ENCODE measurements around the gene ATOSA.
A peak's percentile ranks its signal among the peaks of the same experiment; 100 is the strongest.

The ATOSA gene

GRCh38 chr15:52682200-52682599 lies 3.0 kb upstream of the ATOSA start:
- no peak for DNase-seq (ENCODE audit: low read depth in 2 of 2)

GRCh38 chr15:52681441-52681840 lies 2.3 kb upstream of the ATOSA start:
- no peak for DNase-seq (ENCODE audit: low read depth in 2 of 2)

GRCh38 chr15:52680761-52681160 lies 1.6 kb upstream of the ATOSA start:
- DNase-seq (ENCODE audit: low read depth in 2 of 2), result no peak

GRCh38 chr15:52680041-52680391 lies 828 bp upstream of the ATOSA start:
- no peak for DNase-seq (ENCODE audit: low read depth in 2 of 2)

GRCh38 chr15:52678468-52679231 lies 538 bp downstream of the ATOSA start:
- peak; percentile 16 to 31 for DNase-seq (ENCODE audit: low read depth in 2 of 2)

- DNase-seq (ENCODE audit: low read depth in 2 of 2), result peak; percentile 17 to 30
These were observed 1.4 kb downstream of the ATOSA start for GRCh38 chr15:52677593-52678467.

- no peak for DNase-seq (ENCODE audit: low read depth in 2 of 2)
These were observed 4.4 kb downstream of the ATOSA start for GRCh38 chr15:52674831-52675230.

- DNase-seq (ENCODE audit: low read depth in 2 of 2), result no peak
These were observed 5.5 kb downstream of the ATOSA start for GRCh38 chr15:52673734-52674133.

GRCh38 chr15:52673312-52673711 lies 5.9 kb downstream of the ATOSA start:
- DNase-seq (ENCODE audit: low read depth in 2 of 2), result no peak

GRCh38 chr15:52672661-52673060 lies 6.5 kb downstream of the ATOSA start:
- DNase-seq (ENCODE audit: low read depth in 2 of 2), result no peak

- DNase-seq (ENCODE audit: low read depth in 2 of 2), result no peak
These were observed 9.1 kb downstream of the ATOSA start for GRCh38 chr15:52670087-52670486.

- DNase-seq (ENCODE audit: low read depth in 2 of 2), result no peak
These were observed 11.1 kb downstream of the ATOSA start for GRCh38 chr15:52668133-52668532.

- DNase-seq (ENCODE audit: low read depth in 2 of 2), result no peak
These were observed 11.6 kb downstream of the ATOSA start for GRCh38 chr15:52667597-52667996.

- no peak for DNase-seq (ENCODE audit: low read depth in 2 of 2)
These were observed 15.5 kb downstream of the ATOSA start for GRCh38 chr15:52663536-52664294.

- no peak for DNase-seq (ENCODE audit: low read depth in 2 of 2)
These were observed 17.3 kb downstream of the ATOSA start for GRCh38 chr15:52661909-52662308.

GRCh38 chr15:52660192-52660591 lies 19.0 kb downstream of the ATOSA start:
- no peak for DNase-seq (ENCODE audit: low read depth in 2 of 2)

- no peak for DNase-seq (ENCODE audit: low read depth in 2 of 2)
These were observed 20.2 kb downstream of the ATOSA start for GRCh38 chr15:52658955-52659354.

- DNase-seq (ENCODE audit: low read depth in 2 of 2), result no peak
These were observed 21.9 kb downstream of the ATOSA start for GRCh38 chr15:52657338-52657737.

GRCh38 chr15:52656412-52656811 lies 22.8 kb downstream of the ATOSA start:
- no peak for DNase-seq (ENCODE audit: low read depth in 2 of 2)

GRCh38 chr15:52653431-52653964 lies 25.7 kb downstream of the ATOSA start:
- DNase-seq (ENCODE audit: low read depth in 2 of 2), result no peak

GRCh38 chr15:52652984-52653383 lies 26.2 kb downstream of the ATOSA start:
- no peak for DNase-seq (ENCODE audit: low read depth in 2 of 2)

GRCh38 chr15:52652286-52652685 lies 26.9 kb downstream of the ATOSA start:
- DNase-seq (ENCODE audit: low read depth in 2 of 2), result no peak
